Globus pallidus (tissue), 1 donor: ENCODE data around the gene CWC15.
"Not testable (repeated sequence)": the region's sequence is repeated elsewhere in the genome, so short reads cannot be mapped to it uniquely, and the experiment has no call there.

Experiments
- DNase-seq: peaks from one replicate; pipeline ENCODE4 v3.0.0-alpha.2; 2015; ENCODE audit warnings: low spot score

Gene CWC15

DNA sequence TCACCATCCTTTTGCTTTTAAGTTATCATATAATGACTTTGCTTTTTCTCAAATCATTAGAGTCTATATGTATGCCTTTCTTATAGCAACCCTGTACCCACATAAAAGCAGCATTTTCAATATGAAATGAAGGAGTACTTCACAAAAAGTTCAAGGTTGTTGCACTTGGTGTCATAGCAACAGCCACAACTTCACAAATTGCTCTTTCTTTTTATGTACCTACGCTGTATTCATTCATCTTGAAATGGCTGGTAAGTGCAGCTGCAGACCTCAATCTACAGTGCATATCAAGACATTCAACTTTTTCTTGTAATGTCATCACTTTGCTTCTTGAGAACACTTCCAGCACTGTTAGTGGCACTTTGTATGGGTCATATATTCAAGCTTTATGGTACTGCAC lies 18.6 kb downstream of the CWC15 start:
- no peak for DNase-seq

DNA sequence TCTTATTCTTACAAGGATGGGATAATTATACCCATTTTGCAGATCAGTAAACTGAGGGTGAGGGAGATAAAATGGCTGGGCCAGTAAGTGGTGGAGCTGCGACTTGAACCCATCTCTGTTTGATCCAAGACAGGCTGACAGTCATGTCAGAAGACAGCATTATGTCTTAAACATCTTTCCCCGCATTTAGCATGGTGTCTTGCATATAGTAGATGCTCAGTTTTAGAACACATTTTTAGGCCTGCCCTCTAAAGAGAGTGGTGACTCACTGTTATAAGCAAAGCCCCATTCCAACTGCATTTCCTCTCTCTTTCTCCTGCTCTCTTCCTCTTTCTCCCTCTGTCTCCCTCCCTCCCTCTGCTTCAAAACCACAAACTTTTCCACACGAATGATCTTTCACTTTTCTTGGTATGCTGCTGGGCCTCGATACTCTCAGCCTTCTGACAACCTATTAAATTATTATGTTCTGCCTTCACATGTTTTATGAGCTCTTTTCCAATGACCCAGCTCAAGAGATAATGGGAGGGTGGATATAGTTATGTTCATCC lies 25.2 kb downstream of the CWC15 start:
- DNase-seq, result no peak

DNA sequence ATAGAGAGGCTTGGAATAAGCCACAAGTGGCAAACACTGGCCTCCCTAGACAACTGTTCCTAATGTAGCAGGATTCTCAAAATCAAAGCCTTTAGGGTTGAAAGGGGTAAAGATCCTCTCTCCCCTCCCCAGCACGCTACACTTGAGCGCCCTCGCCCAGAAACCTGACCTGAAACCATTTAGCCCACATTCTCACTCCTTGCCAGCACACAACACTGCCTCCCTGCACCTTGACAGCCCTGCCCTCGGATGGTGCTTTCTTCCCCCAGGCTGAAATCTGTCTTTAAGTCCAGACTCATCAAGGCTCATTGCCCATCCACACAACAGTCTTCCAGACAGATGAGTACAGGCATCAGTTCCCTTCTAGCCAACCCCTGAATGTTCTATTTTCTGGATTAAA lies 26.5 kb downstream of the CWC15 start:
- DNase-seq, result no peak

DNA sequence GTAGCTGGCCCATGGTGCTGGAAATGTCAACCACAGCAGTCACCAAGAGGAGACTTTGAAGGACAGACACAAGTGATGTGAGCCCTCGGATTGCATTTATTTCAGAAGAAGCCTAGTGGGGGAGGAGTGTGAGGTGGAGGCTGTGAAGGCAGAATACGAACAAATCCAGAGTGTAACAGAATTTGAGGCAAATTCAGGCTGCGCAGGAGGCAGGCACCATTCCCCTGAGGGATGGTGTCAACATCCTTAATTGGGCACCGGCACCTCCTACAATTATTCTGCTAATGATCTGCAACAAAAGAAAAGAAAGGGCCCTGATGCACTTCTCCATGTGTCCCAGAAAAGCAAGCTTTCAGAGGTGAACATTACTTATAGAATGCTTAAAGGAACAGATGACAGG lies 32.2 kb downstream of the CWC15 start:
- DNase-seq, result no peak

DNA sequence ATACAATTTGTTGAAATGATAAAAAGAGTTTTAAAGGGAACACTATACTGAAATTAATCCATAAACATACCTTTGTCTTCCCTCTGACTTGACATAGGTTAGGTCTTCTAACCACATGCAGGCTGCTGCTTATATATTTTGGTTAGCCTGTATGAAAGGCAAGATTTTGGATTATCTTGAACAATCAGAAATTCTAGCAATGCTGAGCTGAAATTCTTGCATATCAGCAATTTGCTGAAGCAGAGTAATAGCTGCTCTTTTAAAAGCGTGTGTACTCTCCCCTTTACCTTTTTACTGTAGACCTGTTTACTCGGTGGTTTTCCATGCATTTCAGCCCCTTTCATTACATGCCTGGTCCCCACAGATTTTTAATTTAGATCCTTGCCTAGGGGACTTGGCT lies 34.0 kb downstream of the CWC15 start:
- DNase-seq, result no peak

DNA sequence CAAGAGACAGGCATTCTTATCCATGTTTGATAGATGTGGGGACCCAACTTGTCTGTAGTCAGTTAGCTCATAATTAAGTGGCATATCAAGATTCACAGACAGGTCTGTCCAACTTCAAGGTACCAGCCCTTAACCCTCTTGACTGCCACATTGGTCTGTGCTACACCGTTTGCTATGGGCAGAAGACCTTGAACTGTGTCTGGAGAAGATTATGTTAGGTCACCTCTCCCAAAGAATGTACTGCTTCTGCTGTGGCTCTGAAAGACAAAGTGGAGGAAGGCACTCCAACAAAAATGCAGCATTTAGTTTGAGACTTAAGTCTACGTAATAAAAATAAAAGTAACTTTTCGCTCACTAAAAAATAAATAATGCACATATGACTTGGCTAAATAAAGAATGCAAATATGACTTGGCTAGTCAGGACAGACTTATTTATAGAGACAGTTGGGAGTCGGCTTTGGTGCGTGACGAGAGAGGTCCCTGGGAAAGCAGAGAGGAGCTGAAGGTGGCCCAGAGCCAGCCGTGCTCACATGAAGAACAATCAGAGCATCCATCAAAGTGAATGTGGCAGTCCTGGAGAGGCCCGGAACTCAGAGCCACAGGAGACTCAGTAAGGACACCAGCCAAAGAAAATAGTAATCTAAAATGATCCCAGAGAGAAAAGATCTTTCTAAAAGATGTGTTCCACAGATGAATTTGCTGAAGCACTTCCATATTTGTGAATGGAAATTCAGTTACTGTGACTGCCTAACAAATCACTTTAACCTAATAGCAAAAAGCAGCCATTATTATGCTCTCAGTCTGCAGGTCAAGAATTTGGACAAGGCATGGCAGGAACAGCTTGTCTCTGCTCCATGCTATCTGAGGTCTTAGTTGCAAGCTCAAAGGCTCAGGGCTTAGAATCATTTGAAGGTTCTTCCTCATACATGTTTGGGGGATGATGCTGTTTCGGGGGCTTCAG lies 35.0 kb downstream of the CWC15 start:
- DNase-seq, result no peak

DNA sequence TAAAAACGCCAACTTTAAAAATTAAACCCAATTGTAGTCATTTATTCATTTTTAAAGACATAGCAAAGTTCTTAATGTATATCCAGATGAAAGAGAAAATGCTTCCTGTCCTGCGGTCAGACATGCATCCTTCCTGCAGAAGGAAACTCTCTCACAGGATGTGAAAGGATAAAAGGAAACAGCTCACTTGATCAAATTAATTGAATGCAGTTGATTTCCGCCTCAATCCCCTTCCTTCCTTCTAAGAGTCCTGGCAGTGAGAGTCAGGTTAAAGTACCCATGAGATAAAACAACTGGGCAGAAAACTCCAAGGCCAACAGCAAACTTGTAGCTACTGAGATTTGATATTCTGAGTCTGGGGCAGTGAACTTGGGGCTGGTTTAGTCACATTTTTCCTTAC lies 38.5 kb downstream of the CWC15 start:
- DNase-seq, result no peak

DNA sequence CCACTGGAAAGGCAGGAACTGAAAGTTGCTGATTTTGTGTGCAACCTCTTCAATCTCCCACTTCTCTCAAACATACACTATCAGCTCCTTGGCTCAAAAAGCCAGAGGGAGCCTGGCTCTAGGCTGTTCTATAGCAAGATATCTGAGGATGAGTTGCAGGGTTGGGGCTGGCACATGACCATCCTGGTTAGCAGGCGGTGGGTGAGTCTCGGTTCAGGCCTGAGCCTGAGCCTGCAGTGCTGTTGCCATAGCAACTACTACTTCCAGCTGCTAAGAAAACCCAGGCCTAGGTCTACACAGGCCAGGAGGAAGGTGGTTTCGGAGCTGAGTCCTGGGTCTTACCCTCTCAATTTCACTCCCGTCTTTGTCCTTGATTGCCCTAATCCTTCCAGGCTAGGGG lies 39.0 kb downstream of the CWC15 start:
- DNase-seq, result no peak

DNA sequence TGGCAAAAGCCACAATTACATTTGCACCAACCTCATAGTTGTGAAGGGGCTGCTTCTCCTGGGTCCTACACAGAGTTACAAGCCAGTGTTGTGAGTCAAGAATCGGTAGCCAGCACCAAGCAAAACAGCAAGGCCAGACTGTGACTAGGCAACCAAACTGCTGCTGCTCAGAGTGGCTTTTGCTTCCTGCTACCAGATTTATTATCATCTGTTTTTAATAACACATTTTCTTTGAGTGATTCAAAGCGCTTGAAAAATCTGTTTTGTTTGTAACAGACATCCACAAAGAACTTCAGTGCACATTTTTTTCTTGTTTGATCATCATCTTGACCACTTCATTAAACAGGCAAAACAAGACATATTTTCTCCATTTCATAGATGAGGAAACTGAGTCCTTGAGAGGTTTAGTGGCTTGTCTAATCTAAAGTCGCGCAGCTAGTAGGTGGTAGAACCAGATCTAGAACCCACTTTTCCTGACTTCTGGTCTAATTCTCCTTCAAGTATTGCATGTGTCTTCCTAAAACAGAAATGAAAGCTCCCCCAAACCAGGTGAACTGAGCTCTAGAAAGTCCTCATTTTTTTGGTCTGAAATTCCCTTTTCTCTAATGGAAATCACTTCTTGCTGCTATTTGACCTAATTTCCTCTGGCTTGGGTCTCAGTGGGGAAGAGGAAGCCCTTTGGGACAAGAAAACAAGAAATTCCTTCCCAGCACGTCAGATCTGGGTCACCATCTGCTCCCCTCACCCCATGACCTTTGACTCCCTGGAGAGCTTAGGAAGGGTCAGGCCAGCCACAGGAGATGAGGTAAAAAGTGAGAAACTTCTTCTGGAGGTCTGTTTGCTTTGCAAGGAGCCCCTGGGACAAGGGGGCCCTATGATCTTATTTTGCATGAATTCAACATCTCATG lies 39.9 kb downstream of the CWC15 start:
- no peak for DNase-seq

DNA sequence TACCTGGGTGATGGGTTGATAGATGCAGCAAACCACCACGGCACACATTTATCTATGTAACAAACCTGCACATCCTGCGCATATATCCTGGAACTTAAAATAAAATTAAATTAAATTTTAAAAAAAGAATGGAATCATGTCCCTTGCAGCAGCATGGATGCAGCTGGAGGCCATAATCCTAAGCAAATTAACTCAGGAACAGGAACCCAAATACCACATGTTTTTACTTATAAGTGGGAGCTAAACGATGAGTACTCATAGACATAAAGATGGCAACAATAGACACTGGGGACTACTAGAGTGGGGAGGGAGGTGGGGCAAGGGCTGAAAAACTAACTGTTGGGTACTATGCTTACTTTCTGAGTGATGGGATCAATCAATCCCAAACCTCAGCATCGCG lies 40.9 kb downstream of the CWC15 start:
- DNase-seq, result no peak

DNA sequence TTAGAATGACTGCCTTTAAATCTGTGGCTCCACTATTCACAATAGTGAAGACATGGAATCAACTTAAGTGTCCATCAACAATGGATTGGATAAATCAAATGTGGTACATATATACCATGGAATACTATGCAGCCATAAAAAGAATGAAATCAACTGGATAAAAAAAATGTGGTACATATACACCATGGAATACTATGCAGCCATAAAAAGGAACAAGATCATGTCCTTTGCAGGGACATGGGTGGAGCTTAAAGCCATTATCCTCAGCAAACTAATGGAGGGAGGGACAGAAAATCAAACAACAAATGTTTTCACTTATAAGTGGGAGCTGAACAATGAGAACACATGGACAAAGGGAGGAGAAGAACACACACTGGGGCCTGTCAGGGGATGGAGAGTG lies 41.3 kb downstream of the CWC15 start:
- not testable (repeated sequence) for DNase-seq

DNA sequence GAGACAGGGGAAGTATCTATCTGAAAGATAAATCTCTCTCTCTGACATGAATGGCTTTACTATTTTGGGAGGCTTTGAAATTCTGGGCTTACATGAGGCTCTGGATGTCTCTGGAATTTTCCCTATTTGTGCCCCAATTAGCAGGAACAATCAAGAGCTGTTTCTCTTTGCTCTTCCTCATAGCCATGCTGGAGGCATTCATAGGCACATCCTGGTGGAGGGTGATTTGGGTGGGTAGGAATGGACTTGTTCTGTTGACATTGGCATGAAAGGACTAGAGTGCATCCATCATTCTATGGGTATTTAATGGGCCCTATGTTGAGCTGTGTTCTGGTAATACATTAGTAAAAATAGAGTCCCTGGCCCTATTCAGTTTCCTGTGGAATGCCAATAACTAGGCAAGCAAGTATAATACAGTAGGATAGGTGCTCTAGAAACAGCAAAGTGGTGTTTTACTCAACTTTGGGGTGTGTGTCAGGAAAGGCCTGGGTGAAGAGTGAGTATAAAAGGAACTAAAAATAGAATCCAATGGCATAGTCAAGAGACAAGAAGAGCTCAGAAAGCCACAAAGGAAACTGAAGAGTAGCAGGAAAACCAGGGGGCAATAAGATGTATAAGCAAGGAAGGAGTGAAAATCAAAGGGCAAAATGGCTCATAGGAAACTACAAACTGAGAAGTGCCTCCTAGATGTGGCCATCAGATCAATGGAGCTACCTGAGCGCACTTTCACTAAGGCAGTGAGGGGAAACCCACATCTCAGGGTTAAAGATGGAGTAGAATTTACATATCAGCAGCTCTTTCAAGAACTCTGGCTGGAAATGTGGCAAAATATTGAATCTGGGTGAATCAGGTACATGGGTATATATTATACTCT lies 45.0 kb downstream of the CWC15 start:
- no peak for DNase-seq

DNA sequence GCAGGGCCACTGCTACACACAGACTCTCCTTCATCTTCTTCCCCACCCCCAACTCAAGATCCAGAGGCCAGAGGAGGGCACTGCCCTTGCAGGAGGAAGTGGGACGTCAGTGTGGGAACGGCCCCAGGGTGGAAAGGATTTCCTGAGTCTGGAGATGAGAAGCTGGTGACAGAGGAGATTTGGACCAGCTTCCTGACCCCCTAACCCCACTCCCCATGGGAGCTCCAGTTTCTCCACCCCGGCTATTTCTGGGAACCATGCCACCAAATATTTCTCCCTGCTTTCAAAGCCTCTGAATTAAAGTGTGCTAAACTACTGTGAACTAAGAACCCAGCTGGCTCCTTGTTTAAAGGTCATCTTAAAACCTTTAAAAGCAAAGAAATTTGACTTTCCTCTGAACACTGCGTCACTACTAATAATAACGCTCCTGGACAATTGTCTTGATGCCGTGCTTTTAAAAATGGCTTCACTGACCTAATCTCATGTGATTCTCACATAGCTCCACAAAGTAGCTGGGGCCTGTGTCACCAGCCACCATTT lies 46.6 kb downstream of the CWC15 start:
- DNase-seq, result peak; percentile 55

DNA sequence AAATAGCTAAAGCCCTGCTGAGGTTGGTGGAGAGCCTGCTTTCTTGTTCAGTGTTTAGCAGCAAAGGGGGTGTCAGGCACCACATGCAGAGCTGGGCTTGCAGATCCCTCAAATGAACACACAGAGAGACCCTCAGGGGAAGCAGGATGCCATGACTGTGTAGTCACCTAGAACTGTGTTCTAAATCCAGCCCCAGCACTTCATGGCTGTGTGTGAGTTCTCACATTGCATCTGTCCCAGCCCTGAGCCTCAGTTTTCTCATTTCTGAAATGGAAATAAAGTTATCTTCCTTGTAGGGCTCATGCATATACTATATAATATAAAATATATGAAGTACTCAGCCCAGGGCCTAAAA lies 47.1 kb downstream of the CWC15 start:
- no peak for DNase-seq

DNA sequence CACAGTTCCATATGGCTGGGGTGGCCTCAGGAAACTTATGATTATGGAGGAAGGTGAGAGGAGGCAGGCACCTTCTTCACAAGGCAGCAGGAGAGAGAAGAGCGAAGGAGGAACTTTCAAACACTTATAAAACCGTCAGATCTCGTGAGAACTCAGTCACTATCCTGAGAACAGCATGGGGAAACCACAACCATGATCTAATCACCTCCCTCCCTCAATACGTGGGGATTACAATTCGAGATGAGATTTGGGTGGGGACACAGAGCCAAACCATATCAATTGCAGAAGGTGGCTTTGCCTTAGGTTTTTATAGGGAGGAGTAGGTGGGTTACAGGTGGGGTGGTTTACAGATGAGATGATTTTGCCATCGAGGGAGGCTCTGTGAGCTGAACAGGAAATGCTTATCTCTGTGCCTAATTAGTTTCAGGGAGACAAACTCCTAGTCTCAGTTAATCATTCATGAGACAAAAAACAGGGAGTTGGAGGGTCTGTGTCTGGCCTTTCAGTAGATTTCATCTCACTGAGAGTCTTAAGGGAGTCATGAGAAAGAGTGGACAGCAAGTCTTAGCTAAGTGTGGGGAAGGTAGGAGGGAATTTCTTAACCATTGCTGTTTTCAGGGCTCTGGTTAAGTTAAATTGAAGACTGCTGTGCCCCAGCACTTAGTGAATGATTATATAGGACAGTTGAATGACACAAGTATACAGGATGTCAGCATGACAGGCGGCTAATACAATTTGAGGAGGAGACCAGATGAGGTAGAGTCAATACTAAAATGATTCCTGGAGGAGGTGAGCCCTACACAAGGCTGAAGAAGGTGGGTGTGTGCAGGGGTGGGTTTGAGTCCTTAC lies 47.7 kb downstream of the CWC15 start:
- no peak for DNase-seq

DNA sequence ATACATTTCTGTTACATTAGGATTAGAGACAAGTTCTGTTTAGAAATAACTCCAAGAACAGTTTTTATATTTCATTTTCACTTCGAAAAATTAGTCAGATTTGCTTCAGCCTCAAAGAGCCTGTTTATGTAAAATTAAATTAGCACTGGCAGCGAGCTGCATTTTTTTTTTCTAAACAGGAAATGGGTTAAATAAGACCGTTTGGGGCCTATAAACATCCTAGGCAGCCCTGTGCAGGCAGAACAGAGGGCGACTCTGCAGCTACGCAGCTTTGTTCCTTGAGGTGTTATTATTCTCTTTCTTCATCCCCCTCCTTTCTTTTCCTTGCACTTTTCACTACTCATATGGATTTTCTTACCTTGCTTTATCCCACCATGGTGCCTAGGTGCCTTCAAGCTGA lies 48.7 kb downstream of the CWC15 start:
- no peak for DNase-seq

DNA sequence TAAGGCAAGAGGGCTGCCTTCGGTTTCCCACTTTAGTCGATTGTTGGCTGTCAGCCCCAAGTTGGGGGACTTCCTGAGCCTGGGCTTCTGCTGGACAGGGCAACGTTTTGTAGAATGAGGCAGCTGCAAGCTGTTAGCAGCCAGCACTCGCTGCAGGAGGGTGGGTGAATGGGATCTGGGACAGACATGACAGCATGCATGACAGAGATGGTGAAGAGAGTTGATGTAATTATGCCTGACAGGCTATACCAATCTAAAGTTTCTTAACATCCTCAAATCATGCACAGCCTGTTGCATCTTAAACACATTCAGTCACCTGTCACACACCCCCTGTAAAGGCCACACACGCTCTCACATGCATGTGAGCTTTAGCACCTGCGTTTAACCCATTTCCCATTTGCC lies 49.2 kb downstream of the CWC15 start:
- no peak for DNase-seq

DNA sequence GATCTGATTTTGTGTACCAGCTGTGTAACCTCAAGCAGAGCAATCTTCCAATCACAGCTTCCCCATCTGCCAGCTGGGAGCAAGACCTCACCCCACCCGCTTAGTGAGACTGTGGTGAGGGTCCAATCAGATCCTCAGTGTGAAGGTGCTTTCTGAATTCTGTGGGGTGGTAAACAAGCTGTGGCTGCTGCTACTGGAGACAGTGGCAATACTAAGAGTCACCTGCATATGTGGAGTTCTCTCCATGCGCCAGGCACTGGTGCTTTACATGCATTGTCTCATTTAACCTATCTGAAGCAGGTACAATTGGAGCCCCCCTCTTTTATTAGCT lies 50.4 kb downstream of the CWC15 start:
- DNase-seq, result no peak

DNA sequence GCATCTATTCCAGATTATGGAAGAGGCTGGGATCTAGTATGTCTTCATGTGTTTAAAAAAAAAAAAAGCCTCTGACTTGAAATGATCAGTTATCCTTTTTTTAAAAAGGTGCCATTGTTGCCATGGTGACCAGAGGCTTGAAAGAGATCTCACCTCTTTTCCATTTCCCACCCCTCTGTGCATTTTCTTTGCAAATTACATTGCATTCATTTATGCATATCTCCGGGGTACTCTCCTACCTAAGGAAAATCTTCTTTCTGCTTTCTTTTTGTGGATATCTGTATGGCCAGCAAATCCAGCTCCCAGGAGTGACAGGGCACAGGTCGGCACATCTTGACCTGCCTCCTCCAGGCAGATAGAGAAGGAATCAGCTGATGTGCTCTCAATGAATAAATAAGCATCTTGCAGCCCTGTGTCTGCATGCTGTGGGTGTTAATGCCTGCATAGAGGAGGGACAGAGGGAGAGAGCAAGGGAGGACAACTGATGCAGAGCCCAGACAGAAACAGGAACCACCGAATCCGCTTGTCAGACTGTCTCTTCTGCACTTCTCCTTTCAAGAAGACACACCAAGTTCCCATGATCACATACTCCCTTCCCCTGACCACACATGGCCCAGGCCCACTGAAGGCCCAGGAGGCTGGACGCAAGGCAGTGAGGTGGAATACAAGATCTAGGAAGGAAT lies 50.9 kb downstream of the CWC15 start:
- DNase-seq, result peak; percentile 62

DNA sequence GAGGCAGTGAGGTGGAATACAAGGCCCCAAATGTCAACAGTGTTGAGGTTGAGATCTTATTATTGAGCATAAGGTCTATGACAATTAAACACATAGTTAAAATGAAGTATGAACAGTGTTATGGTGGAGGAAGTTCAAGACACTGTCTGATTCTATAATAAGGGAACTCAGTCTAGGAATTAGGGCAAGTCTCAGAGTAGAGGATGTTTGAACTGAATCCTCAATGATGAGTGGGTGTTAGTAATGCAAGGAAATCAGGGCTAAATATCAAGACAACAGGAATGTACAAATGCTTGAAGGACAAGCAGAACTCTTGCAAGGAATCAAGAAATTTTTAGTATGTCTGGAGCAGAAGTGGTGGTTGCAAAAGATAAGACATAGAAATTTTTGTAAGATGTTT lies 53.0 kb downstream of the CWC15 start:
- DNase-seq, result no peak
